DMS 273 (cell line): Measurements from ENCODE around the gene DNA2.

Experiments used
- DNase-seq: peaks from one replicate; lab custom pipeline; 2025; ENCODE audit not compliant: unreplicated experiment; lab: John Stamatoyannopoulos, UW

Gene DNA2

DNA sequence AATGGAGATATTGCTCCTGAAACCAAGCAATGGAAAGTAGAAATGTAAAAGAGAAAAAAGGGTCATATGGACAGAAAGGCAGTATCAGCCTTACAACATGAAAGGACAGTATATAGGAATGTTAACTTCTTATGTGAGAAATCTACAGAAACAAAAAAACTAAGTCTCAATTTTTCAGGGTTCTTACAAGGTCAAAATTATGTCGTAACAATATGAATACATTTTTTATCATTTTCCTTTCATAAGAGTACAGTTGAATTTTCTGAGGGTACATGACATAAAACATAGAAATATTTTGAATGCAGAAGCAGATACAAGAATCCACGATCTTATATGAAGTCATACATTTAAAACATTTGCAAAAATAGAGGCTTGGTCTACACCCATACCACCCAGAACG, 10.7 kb downstream of the DNA2 start:
- no peak for DNase-seq

GRCh38 chr10:68449698-68450097, 22.1 kb downstream of the DNA2 start:
- DNase-seq, result peak; percentile 27

DNA sequence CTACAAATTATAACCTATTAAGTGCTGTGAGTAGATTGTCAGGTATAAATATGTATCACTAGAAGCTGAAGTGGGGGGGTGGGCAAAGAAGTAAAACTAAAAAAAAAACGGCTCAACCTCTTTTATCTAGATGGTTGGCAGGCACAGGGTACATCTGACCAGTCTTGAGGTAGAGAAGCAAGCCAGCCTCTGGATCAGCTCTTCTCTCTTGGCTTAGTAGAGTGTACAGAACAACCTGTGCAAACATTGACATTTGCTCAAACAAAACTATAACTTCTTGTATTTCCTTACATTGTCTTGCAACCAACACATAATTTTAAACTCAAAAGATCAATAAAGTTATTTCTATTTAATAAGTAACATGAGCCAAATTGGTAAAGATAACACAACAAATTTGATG, 25.6 kb downstream of the DNA2 start:
- no peak for DNase-seq

DNA sequence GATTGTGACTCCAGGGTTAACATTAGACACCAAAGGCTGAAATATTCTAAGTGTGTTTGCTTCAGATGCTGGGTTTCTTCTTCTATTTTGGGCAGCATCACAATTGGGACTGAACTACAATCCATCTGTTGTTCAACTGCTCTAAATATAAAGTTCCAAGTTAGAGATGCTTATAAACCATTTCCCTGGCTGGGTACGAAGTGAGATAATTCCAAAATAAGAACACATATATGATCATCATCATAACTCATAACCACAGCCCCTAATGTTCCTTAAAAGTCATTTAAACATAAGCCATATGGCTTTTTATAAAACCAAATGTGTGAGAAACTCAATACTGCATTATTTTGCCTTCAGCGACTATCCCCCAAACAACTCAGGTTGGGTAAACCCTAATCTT, 28.8 kb downstream of the DNA2 start:
- DNase-seq, result no peak

- DNase-seq, result no peak
Observed at GRCh38 chr10:68440898-68441297, 30.9 kb downstream of the DNA2 start.

GRCh38 chr10:68435803-68436202, 36.0 kb downstream of the DNA2 start:
- no peak for DNase-seq

DNA sequence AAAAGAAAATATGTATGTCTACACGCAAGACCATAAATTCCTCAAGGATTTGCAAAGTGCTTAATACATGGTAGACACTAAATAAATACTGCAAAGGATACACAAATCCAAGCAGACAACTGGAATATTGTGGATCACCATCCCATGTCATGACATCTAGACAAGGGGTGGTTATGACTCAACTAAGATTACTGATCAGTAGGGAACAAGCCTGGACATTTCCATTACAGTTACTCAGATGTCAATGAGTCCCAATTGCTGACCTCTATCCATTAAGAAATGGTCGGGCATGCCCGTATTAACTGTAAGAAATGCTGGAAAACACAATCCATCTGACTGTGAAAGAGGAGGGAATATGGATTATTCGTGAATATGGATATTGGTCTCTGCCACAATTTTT, 37.1 kb downstream of the DNA2 start:
- no peak for DNase-seq

DNA sequence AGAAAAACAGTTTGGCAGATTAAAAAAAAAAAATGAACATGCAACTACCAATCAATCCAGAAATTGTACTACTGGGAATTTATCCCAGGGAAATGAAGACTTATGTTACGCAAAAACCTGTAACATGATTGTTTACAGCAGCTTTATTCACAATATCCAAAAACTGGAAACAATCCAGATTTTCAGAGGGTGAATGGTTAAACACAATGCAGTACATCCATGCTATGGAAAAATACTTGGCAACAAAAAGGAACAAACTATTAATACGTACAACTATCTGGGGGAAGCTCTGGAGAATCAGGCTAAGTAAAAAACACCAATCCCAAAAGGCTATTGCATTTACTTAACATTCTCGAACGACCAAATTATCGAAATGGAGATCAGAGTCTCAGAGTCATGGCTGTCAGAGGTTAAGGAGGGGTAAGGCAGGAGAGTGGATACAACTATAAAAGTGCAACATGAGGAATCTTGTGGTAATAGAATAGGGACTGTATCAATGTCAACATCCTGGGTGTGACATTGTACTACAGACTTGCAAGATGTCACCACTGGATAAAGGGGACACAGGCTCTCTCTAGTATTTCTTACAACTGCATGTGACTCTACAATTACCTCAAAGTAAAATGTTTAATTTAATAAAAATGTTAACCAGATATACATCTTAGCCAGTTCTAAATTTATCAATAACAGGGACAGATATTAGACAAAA, 43.2 kb downstream of the DNA2 start:
- DNase-seq, result no peak

DNA sequence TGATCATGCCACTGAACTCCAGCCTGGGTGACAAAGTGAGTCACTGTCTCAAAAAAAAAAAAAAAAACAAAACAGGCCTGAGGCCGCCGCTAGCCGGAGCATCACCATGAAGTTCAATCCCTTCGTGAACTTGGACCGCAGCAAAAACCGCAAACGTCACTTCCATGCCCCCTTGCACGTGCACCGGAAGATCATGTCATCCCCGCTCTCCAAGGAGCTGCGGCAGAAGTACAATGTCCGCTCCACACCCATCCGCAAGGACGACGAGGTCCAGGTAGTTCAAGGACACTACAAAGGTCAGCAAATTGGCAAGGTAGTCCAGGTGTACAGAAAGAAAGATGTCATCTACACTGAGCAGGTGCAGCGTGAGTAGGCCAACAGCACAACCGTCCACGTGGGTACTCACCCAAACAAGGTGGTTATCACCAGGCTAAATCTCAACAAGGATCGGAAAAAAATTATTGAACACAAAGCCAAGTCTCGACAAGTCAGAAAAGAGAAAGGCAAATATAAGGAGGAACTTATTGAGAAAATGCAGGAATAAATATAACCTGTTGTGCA, 47.2 kb downstream of the DNA2 start:
- no peak for DNase-seq

DNA sequence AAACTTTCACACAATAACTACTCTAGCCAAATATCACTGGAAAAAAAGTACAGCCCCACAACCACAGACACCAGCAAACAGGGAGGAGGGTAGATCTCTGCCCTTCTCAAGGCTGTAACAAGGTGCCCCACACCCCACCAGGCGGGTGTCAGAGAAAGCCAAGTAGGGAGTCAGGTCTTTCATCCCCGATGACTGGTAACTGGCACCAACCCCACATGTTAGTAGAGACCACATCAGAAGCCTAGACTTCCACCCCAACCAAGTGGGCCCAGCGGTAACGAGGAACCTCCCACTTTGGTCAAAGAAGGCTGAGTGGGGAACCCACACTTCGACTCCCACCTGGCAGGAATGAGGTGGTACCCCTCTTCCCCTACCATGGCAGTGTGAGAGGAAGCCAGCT, 48.3 kb downstream of the DNA2 start:
- DNase-seq, result no peak

GRCh38 chr10:68419376-68419775, 52.4 kb downstream of the DNA2 start:
- DNase-seq, result no peak

DNA sequence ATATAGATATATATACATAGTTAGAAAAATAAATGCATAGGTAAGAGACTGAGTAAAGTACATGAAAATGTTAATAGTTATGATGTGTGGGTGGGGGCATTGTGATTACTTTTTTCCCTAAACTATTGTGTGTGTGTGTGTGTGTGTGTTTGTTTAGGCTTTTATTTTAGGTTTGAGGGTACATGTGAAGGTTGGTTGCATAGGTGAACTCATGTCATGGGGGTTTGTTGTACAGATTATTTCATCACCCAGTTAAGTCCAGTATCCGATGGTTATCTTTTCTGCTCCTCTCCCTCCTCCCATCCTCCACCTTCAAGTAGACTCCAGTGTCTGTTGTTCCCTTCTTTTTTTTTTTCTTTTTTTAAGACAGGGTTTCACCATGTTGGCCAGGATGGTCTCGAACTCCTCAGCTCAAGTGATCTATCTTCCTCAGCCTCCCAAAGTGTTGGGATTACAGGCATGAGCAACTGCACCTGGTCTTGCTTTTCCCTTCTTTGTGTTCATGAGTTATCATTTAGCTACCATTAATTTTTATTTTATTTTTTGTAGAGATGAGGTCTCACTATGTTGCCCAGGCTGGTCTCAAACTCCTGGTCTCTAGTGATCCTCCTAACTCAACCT, 62.8 kb downstream of the DNA2 start:
- no peak for DNase-seq

DNA sequence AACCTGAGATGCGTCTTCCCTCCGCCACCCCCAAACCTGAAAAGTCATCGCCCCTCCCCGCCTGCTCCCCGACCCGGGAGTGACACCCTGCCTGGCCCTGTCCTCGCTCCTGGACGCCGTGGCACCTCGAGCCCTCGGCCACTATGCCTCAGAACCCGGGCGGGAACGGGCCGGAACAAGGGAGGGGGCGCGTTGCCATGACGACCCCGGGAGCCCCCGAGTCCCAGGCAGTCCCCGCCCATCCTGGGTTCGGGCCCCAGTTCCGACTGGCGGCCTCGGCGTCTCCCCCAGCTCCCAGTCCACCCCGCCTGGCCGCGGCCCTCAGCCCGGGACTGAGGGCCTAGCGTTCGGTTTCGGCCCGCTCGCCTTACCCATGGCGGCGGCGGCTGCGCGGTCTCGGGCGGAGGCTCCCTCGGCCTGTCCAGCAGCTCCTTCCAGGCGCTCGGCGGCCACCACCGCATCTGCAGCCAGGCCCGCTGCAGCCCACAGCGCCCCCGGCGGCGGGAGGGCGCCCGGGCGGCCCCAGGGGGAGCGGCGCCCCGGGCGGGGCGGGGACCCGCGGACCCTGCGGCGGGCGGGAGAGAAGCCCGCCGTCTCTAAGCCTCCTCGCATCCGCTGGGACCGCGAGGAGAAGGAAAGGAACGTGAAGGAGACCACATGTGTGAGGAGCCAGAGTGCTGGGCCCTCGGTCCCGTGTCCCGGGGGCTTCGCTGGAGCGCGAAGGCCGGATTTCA, 64.8 kb downstream of the DNA2 start, which contains the start of gene RUFY2:
Gene RUFY2 (minus strand): TSS at position 463 of the 734 bp plus-strand sequence. CDS start 88 bp downstream, at position 375.
- peak; percentile 85 for DNase-seq

- DNase-seq, result peak; percentile 71
Observed at GRCh38 chr10:68406111-68406814, 65.5 kb downstream of the DNA2 start.

- no peak for DNase-seq
Observed at GRCh38 chr10:68403701-68404100, 68.1 kb downstream of the DNA2 start.

GRCh38 chr10:68402276-68402675, 69.5 kb downstream of the DNA2 start:
- no peak for DNase-seq

- DNase-seq, result no peak
Observed at GRCh38 chr10:68397005-68397404, 74.8 kb downstream of the DNA2 start.

- DNase-seq, result no peak
Observed at GRCh38 chr10:68385740-68386139, 86.0 kb downstream of the DNA2 start.

GRCh38 chr10:68371604-68372003, 100.2 kb downstream of the DNA2 start:
- no peak for DNase-seq

DNA sequence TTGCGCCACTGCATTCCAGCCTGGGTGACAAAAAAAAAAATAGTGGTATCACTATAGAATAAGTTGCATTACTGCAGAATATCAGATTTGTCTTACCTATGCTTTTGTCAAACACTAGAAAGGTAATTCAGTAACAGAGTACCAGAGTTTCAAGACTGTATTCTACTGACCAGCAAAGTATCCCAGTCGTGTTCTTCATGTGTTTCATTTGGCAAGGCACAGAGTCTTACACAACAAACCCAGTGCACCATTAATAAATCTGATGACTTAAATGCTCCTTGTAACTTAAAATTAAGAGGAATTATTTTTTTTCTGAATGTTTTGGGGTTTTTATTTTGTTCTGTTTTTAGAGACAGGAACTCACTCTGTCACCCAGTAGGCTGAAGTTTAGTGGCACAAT, 104.7 kb downstream of the DNA2 start:
- no peak for DNase-seq

- DNase-seq, result no peak
Observed at GRCh38 chr10:68366600-68366999, 105.2 kb downstream of the DNA2 start.
